NT2/D1 (cell line): ENCODE data around the gene FMN1.

ENCODE experiments used
- SUZ12 ChIP-seq: IDR thresholded peaks from 2 replicates; pipeline ENCODE4 v1.6.1; 2011; ENCODE audit not compliant: insufficient read length, insufficient read depth; ENCODE audit errors: extremely low read depth
- YY1 ChIP-seq: IDR thresholded peaks from 2 replicates; pipeline ENCODE4 v1.6.1; 2011; ENCODE audit not compliant: insufficient read length, insufficient read depth
- ZNF274 ChIP-seq: IDR thresholded peaks from 2 replicates; pipeline ENCODE4 v1.6.1; 2011; ENCODE audit warnings: mild to moderate bottlenecking, low read depth, low read length

GRCh38 chr15:33188159-33188558 lies 6.4 kb downstream of the FMN1 start:
- TF ChIP-seq ZNF274, result no peak
- no peak for TF ChIP-seq YY1
- no peak for TF ChIP-seq SUZ12
